ENCODE measurements around the gene PTPRG. TPM values are rescaled to one million over a fixed set of nuclear protein-coding genes. Genes with fewer than 3 reads are reported as not detected.
"Not testable (repeated sequence)": the region's sequence is repeated elsewhere in the genome, so short reads cannot be mapped to it uniquely, and the experiment has no call there.

The PTPRG gene
- total and polyA plus RNA-seq, 11 donors = 8.0 to 48.5 (median 35.4) TPM

DNA sequence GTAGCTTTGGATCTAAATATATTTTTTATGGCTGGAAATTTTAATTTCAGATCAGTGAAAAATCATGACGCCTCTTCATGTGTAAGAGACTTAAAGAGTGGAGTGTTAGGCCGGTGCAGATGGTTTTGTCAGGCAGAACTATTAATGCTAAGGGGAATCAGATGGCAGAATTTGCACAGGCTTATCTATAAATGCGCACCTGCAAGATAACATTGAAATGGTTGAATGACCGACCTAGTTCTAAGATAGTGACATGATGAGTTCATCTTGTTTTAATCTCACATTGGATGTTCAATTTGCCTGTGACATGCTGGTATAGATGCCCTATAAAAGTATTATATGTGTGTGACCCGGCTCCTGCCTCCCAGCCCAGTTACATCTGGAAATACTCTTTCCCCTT lies 471.4 kb downstream of the PTPRG start:
- 79 to 87% (median 81%) methylated on average over 5 of the region's 5 CpGs for WGBS, 4 donors
- ATAC-seq (no peak), DNase-seq (no peak)

DNA sequence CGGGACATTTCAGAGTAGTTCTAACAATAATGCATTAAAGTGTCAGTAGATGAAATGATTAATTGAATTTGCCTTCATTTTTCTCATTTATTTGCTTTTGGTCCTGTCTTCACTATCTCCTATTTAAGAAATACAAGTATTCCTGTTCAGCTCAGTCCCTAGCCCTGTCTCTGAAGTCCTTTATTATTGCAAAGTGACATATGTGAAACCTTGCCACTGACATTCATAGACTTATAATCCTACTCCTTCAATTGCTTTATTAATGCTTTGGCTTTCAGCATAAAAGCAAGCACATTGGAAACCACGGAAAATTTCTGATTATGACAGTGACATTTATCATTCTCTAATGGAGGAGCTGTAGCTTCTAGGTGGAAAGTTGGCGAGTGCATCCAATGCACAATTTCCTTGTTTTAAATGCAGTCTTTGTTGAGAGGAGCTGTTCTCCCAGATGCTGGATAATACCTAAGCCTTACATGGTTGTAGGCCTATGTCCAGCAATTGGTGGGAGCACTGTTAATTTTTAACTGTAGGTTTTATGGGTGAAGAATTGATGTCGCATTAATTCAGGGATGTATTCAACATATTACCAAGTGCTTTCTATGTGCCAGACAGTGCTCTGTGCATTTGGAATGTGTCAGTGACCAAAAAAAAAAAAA lies 474.2 kb downstream of the PTPRG start:
- no peak for ATAC-seq
- WGBS, 4 donors = 96 to 97% (median 96%) methylated on average over 4 of the region's 4 CpGs
- intact Hi-C loops (cut with DNase I) = no loop called here

More for the DNA sequence above, 471.4 kb downstream of the PTPRG start:
- TF ChIP-seq, protein P1, sequence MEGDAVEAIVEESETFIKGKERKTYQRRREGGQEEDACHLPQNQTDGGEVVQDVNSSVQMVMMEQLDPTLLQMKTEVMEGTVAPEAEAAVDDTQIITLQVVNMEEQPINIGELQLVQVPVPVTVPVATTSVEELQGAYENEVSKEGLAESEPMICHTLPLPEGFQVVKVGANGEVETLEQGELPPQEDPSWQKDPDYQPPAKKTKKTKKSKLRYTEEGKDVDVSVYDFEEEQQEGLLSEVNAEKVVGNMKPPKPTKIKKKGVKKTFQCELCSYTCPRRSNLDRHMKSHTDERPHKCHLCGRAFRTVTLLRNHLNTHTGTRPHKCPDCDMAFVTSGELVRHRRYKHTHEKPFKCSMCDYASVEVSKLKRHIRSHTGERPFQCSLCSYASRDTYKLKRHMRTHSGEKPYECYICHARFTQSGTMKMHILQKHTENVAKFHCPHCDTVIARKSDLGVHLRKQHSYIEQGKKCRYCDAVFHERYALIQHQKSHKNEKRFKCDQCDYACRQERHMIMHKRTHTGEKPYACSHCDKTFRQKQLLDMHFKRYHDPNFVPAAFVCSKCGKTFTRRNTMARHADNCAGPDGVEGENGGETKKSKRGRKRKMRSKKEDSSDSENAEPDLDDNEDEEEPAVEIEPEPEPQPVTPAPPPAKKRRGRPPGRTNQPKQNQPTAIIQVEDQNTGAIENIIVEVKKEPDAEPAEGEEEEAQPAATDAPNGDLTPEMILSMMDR (IDR thresholded peaks at IDR 0.05) = no peak
- no peak for TF ChIP-seq POLR2A (IDR thresholded peaks at IDR 0.05)
- Histone ChIP-seq H3K27me3 (no peaks in the 10 kb centered on the region), H3K4me3 (no peak overlapping the region), H3K27ac (no peak overlapping the region), H3K4me1 (peaks cover 0 to 22% (median 3%) of the 10 kb centered on the region in 12 donors), H3K36me3 (no peaks in the 10 kb centered on the region), H3K9me3 (no peaks in the 10 kb centered on the region)
- intact Hi-C loops (cut with DNase I) = no loop called here

DNA sequence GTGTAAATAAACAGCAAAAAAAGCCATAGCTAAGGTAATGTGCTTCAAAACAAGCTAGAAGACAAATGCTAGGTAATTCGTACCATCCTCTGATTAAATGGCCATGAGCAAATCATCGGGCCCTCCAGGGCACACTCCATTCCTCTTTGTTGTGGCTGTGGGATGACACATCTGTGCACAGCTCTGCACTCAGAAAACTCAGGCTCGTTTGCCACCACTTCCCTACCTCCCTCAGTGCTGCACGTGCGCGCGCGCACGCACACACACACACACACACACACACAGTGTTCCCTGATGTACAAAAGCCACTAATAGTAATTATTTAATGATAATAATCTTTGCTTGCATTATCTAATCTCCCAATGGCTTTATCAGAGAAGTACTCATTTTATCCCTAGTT lies 475.4 kb downstream of the PTPRG start:
- ATAC-seq = no peak
- no peak for DNase-seq
- Histone ChIP-seq H3K9me3 (no peaks in the 10 kb centered on the region), H3K27ac (no peak overlapping the region), H3K4me1 (peaks cover 0 to 41% (median 5%) of the 10 kb centered on the region in 12 donors), H3K36me3 (no peaks in the 10 kb centered on the region), H3K27me3 (no peaks in the 10 kb centered on the region), H3K4me3 (no peak overlapping the region)
- WGBS, 4 donors = 81 to 91% (median 84%) methylated on average over 9 of the region's 9 CpGs
- intact Hi-C loops (cut with DNase I) = no loop called here
- no peak for TF ChIP-seq POLR2A (IDR thresholded peaks at IDR 0.05)
- TF ChIP-seq, protein P1 (IDR thresholded peaks at IDR 0.05) = no peak

More for the DNA sequence above, 474.2 kb downstream of the PTPRG start:
- Histone ChIP-seq H3K27me3 (no peaks in the 10 kb centered on the region), H3K27ac (no peak overlapping the region), H3K36me3 (no peaks in the 10 kb centered on the region), H3K4me3 (no peak overlapping the region), H3K9me3 (no peaks in the 10 kb centered on the region), H3K4me1 (peaks cover 0 to 38% (median 5%) of the 10 kb centered on the region in 12 donors)
- no peak for TF ChIP-seq POLR2A (IDR thresholded peaks at IDR 0.05)
- TF ChIP-seq, protein P1 (IDR thresholded peaks at IDR 0.05) = no peak
- no peak for DNase-seq

DNA sequence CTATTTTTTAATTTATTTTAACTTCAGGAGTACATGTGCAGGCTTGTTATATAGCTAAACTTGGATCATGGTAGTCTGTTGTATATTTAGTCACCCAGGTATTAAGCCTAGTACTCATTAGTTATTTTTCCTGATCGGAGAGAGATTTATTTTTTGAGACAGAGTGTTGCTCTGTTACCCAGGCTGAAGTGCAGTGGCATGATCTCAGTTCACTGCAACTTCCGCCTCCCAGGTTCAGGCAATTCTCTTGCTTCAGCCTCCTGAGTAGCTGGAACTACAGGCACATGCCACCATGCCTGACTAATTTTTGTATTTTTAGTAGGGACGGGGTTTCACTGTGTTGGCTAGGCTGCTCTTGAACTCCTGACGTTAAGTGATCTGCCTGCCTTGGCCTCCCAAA lies 477.4 kb downstream of the PTPRG start:
- ATAC-seq = peak in 2 of 4 donors; percentile 39 to 58
- peak overlapping the region in 7 of 12 donors; percentile 11 to 45 (median 39) for H3K27ac ChIP-seq

More for the DNA sequence above, 477.4 kb downstream of the PTPRG start:
- intact Hi-C loops (cut with DNase I); H3K36me3 ChIP-seq; H3K4me3 ChIP-seq; H3K9me3 ChIP-seq; H3K27me3 ChIP-seq: not testable (repeated sequence)
- peak in 1 of 5 donors; percentile 30 for DNase-seq
- 67 to 76% (median 73%) methylated on average over 4 of the region's 4 CpGs for WGBS, 4 donors
- peaks cover 0 to 32% (median 5%) of the 10 kb centered on the region in 12 donors for H3K4me1 ChIP-seq
